ENCODE data around the gene WASHC4.
A peak's percentile ranks its signal among the peaks of the same experiment; 100 is the strongest.

The WASHC4 gene

DNA sequence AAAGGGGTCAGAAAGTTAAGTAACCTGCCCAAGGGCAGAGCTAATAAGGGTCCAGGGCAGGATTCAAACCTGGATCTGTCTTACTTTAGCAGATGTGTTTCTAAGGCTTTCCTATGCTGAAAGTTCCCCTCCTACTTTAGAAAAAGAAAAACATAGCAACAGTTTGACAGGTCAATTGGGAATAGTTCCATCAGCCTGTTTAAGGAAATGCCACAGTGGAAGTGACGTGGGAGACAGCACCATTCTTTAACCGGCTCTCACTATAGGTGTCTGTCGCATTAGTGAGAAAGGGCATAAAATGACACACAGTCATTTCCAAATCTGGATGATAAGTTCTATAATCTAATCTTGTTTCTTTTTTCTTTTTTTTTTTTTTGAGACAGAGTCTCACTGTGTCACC lies 30.6 kb upstream of the WASHC4 start:
- Histone ChIP-seq H3K9ac (ENCODE audit: low read length in 2 of 2) (no peak overlapping the region), H3K4me1 (ENCODE audit: control insufficient read depth, insufficient read depth, low read length) (no peaks in the 10 kb centered on the region), H3K36me3 (ENCODE audit: control insufficient read depth in 2 of 2, insufficient read depth in 2 of 2, low read length in 2 of 2) (peaks cover 0 to 2% of the 10 kb centered on the region in 2 donors), H3K27me3 (ENCODE audit: control insufficient read depth in 1 of 2, insufficient read depth in 2 of 2, low read length in 2 of 2) (no peaks in the 10 kb centered on the region), H3K27ac (ENCODE audit: low read length) (no peak overlapping the region), H3K4me3 (ENCODE audit: low read length in 2 of 2) (no peak overlapping the region), H3K9me3 (ENCODE audit: control insufficient read depth in 2 of 2, low read length in 2 of 2) (no peaks in the 10 kb centered on the region)

DNA sequence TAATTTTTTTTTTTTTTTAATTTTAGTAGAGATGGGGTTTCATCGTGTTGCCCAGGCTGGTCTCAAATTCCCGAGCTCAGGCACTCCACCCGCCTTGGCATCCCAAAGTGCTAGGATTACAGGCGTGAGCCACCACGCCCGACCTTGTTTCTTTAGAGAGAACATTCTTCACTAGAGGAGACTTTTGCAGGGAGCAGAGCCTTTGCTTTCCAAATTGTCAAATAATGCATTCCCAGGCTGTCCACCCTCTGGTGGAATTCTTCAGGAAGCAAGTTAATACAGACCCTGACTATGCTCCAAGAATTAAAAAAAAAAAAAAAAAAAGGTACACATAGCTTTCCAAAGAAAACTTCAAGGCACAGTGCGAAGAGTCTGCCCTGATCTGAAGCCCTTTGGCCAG lies 30.1 kb upstream of the WASHC4 start:
- Histone ChIP-seq H3K36me3 (ENCODE audit: control insufficient read depth in 2 of 2, insufficient read depth in 2 of 2, low read length in 2 of 2) (peaks cover 0 to 2% of the 10 kb centered on the region in 2 donors), H3K9ac (ENCODE audit: low read length in 2 of 2) (no peak overlapping the region), H3K4me1 (ENCODE audit: control insufficient read depth, insufficient read depth, low read length) (no peaks in the 10 kb centered on the region), H3K9me3 (ENCODE audit: control insufficient read depth in 2 of 2, low read length in 2 of 2) (no peaks in the 10 kb centered on the region), H3K27me3 (ENCODE audit: control insufficient read depth in 1 of 2, insufficient read depth in 2 of 2, low read length in 2 of 2) (no peaks in the 10 kb centered on the region), H3K27ac (ENCODE audit: low read length) (no peak overlapping the region), H3K4me3 (ENCODE audit: low read length in 2 of 2) (no peak overlapping the region)

DNA sequence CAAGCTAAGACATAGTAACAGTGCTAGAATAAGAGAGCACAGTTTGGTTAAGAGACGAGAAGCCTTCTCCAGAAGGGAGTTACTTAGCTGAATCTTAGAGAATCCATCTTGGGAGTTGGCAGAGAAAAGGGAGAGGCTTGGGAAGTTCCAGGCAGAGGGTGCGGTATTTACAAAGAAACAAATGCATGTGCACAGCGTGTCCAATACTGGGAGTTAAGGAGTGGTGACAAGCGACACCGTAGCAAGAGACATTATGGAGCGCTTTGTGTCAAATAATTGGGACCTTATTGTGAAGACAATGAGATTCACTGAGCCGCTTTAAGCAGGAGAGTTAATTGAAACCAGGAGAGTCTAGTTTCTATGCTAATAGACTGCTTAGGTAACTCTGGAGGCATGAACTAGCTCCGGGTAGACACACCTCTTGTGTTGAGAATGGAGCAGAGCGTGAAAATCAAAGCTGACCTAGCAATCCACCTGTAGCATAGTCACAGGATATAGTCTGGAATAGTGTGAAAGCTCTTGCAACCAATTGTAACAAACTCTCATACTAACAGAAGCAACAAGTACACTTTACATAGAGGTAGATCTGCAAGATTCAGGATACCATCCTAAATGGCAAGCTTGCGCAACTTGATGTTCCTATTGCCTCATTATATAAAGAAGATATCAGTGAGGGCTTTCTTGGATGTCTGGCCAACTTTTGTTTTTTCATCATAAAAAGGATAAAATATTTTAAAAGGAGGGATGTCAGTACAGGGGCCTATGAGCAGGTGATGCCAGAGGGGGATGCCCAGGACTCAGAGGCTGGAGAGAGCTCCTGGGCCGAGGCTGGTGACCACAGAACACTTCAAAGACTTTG lies 28.6 kb upstream of the WASHC4 start:
- peaks cover 13% of the 10 kb centered on the region for H3K4me1 ChIP-seq (ENCODE audit: control insufficient read depth, insufficient read depth, low read length)
- H3K27me3 ChIP-seq (ENCODE audit: control insufficient read depth in 1 of 2, insufficient read depth in 2 of 2, low read length in 2 of 2), result no peaks in the 10 kb centered on the region
- H3K9ac ChIP-seq (ENCODE audit: low read length in 2 of 2), result no peak overlapping the region
- H3K4me3 ChIP-seq (ENCODE audit: low read length in 2 of 2), result no peak overlapping the region
- H3K27ac ChIP-seq (ENCODE audit: low read length), result no peak overlapping the region
- no peaks in the 10 kb centered on the region for H3K9me3 ChIP-seq (ENCODE audit: control insufficient read depth in 2 of 2, low read length in 2 of 2)
- no peaks in the 10 kb centered on the region for H3K36me3 ChIP-seq (ENCODE audit: control insufficient read depth in 2 of 2, insufficient read depth in 2 of 2, low read length in 2 of 2)

DNA sequence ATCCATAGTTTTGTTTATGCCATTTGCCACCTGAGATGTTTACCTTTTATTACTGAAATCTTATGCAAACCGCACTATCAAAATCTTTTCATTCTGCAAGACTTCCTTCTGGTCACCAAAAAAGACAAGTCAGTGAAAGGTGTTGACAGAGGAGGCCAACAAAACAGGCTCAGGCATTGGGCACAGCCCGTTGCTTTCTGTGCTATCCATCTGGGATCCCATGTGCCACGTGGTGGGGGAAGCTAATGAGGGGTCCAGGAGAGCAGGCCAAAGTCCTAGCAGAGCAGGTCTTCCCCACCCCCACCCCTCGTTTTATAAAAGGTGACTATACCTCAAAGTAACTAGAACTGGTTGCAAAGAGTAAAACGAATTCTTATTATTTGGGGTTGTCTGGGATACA lies 24.5 kb upstream of the WASHC4 start:
- H3K4me1 ChIP-seq (ENCODE audit: control insufficient read depth, insufficient read depth, low read length), result peaks cover 18% of the 10 kb centered on the region
- no peaks in the 10 kb centered on the region for H3K9me3 ChIP-seq (ENCODE audit: control insufficient read depth in 2 of 2, low read length in 2 of 2)
- H3K4me3 ChIP-seq (ENCODE audit: low read length in 2 of 2), result peak overlapping the region in 1 of 2 donors; percentile 87
- H3K27me3 ChIP-seq (ENCODE audit: control insufficient read depth in 1 of 2, insufficient read depth in 2 of 2, low read length in 2 of 2), result no peaks in the 10 kb centered on the region
- H3K27ac ChIP-seq (ENCODE audit: low read length), result peak overlapping the region; percentile 11
- H3K9ac ChIP-seq (ENCODE audit: low read length in 2 of 2), result peak overlapping the region; percentile 47 to 72
- H3K36me3 ChIP-seq (ENCODE audit: control insufficient read depth in 2 of 2, insufficient read depth in 2 of 2, low read length in 2 of 2), result no peaks in the 10 kb centered on the region

DNA sequence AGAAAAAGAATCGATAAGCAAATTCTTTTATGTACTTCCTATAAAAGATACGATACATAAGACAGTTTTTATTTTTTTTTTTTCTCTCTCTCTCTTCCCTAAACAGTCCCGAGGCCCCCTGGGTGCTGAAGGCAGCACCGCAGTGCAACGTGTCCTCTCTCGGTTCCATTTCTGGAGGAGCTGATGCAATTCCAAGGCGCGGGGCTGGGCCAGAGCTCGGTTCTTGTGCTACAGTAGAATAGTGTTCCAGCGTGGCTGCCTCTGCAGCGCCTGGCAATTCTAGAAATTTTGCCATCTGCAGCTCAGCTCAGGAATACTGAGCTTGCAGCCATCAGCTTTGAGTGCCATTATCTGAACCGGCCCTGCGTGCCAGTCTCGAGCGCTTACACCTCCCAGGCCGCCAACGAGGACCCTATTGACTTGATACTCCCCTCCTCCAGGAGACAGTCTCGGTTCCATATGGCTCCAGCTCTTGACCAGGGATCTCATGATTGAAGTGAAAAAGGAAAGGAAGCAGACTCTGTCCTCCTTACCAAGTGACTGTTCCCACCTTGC lies 23.9 kb upstream of the WASHC4 start:
- Histone ChIP-seq H3K36me3 (ENCODE audit: control insufficient read depth in 2 of 2, insufficient read depth in 2 of 2, low read length in 2 of 2) (no peaks in the 10 kb centered on the region), H3K4me1 (ENCODE audit: control insufficient read depth, insufficient read depth, low read length) (peaks cover 18% of the 10 kb centered on the region), H3K27me3 (ENCODE audit: control insufficient read depth in 1 of 2, insufficient read depth in 2 of 2, low read length in 2 of 2) (no peaks in the 10 kb centered on the region), H3K9me3 (ENCODE audit: control insufficient read depth in 2 of 2, low read length in 2 of 2) (no peaks in the 10 kb centered on the region), H3K4me3 (ENCODE audit: low read length in 2 of 2) (peak overlapping the region; percentile 87 to 92), H3K27ac (ENCODE audit: low read length) (peak overlapping the region; percentile 41), H3K9ac (ENCODE audit: low read length in 2 of 2) (peak overlapping the region; percentile 72 to 76)

DNA sequence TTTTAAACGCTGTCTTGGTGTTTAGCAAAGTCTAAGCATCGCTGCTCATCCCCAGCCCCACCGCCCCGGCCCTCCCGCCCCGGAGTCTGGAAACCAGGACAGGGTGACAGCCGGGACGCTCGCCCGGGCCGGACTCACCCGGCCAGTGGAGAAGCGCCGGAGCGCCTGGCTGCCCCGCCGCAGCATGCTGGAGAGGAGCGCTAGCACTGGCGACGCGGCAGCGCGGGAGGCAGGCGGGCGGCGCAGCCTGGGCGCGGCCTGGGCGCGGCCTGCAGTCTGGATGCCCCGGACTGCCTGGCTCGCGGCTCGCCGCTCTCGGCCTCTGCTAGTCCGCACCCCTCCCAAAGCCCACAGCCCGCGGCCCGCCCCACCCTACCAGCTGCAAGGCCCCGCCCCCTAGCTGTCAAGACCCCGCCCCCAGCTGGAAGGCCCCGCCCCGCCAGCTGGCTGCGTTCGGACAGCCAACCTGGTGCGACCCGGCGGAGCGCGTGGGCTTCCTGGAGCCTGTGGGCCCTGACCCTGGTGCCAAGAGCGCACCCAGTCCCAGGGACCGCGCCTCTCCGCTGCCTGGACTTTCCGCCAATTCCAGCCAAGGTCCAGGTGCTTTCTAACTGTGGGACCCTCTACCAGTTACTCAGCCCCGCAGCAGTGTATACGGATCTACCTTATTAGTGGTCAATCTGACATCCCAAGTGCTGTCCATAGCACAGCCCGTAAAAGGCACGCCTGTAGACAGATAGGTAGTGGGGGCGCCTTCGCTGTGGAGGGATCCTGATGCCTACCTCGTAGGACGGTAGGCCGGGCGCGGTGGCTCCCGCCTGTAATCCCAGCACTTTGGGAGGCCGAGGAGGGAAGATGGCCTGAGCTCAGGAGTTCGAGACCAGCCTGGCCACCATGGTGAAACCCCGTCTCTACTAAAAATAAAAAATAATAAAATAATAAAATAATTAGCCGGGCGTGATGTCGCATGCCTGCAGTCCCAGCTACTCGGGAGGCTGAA lies 23.0 kb upstream of the WASHC4 start, which contains the start of gene ALDH1L2:
Gene ALDH1L2, minus strand, starts transcription at position 208 of the 1,000 bp plus-strand sequence. Its CDS starts 22 bp downstream, at position 186.
- Histone ChIP-seq H3K36me3 (ENCODE audit: control insufficient read depth in 2 of 2, insufficient read depth in 2 of 2, low read length in 2 of 2) (no peaks in the 10 kb centered on the region), H3K4me1 (ENCODE audit: control insufficient read depth, insufficient read depth, low read length) (peaks cover 18% of the 10 kb centered on the region), H3K9me3 (ENCODE audit: control insufficient read depth in 2 of 2, low read length in 2 of 2) (no peaks in the 10 kb centered on the region), H3K27me3 (ENCODE audit: control insufficient read depth in 1 of 2, insufficient read depth in 2 of 2, low read length in 2 of 2) (no peaks in the 10 kb centered on the region), H3K9ac (ENCODE audit: low read length in 2 of 2) (peak within 1 kb of the TSS; percentile 72 to 76), H3K27ac (ENCODE audit: low read length) (peak within 1 kb of the TSS; percentile 41), H3K4me3 (ENCODE audit: low read length in 2 of 2) (peak within 1 kb of the TSS; percentile 87 to 92)

DNA sequence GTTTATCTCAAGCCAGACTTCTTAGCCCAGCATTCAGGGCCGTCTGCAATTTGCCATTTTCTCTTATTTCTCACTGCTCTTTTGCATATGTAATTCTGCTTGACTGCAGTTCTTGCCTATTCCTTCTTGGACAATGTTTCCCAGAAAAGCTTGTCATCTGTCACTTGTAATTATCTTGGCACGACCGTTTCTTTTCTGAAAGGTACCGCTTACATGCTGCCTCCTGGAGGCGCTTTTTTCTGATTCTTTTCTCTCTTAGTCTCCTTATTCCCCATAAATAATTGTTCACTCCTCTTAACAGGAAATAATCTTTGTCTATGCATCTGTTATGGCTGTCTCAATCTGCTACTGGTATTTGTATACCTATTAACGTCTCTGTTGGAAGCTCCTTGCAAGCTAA lies 22.0 kb upstream of the WASHC4 start:
- H3K27me3 ChIP-seq (ENCODE audit: control insufficient read depth in 1 of 2, insufficient read depth in 2 of 2, low read length in 2 of 2), result no peaks in the 10 kb centered on the region
- H3K9me3 ChIP-seq (ENCODE audit: control insufficient read depth in 2 of 2, low read length in 2 of 2), result no peaks in the 10 kb centered on the region
- no peak overlapping the region for H3K4me3 ChIP-seq (ENCODE audit: low read length in 2 of 2)
- H3K9ac ChIP-seq (ENCODE audit: low read length in 2 of 2), result no peak overlapping the region
- no peak overlapping the region for H3K27ac ChIP-seq (ENCODE audit: low read length)
- H3K36me3 ChIP-seq (ENCODE audit: control insufficient read depth in 2 of 2, insufficient read depth in 2 of 2, low read length in 2 of 2), result no peaks in the 10 kb centered on the region
- peaks cover 18% of the 10 kb centered on the region for H3K4me1 ChIP-seq (ENCODE audit: control insufficient read depth, insufficient read depth, low read length)

DNA sequence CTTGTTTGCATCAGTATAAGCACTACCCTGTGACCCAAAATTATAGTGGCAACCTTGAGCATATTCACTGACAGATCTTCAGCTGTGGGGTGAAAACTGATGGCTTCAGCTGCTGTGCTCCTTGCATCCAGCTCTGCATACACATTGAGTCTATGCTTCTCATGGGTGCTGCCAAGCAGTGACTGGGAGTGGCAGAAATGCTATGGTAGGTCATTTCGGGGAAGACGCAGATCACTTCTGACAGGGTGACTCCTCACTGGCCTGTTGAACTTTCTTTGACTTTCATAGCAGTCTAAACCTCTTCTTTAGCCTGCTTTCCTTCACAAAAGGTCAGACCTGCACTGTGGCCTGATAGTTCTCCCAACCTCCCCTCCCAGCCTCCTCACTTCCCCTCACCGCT lies 17.7 kb upstream of the WASHC4 start:
- Histone ChIP-seq H3K4me3 (ENCODE audit: low read length in 2 of 2) (no peak overlapping the region), H3K27me3 (ENCODE audit: control insufficient read depth in 1 of 2, insufficient read depth in 2 of 2, low read length in 2 of 2) (no peaks in the 10 kb centered on the region), H3K9ac (ENCODE audit: low read length in 2 of 2) (no peak overlapping the region), H3K27ac (ENCODE audit: low read length) (no peak overlapping the region), H3K36me3 (ENCODE audit: control insufficient read depth in 2 of 2, insufficient read depth in 2 of 2, low read length in 2 of 2) (no peaks in the 10 kb centered on the region), H3K4me1 (ENCODE audit: control insufficient read depth, insufficient read depth, low read length) (peaks cover under 1% of the 10 kb centered on the region), H3K9me3 (ENCODE audit: control insufficient read depth in 2 of 2, low read length in 2 of 2) (no peaks in the 10 kb centered on the region)

DNA sequence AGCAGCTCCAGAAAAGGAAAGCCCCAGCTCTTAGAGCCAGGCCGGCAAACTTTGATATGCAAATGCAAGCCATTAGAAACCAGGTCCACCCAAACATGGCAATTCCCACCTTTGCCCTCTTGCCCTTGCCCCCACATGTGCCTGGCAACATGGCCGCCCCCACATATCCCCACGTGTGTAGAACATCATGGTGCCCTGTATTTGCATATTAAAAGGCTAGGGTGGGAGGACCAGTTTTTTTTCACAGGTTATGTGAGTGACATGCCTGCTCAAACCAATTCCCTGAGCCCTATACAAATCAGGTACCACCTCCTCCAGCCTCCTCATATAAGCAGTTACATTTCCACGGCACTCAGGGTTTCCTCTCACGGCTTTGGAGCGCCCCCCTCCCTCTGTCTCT lies 17.2 kb upstream of the WASHC4 start:
- H3K9ac ChIP-seq (ENCODE audit: low read length in 2 of 2), result no peak overlapping the region
- no peaks in the 10 kb centered on the region for H3K36me3 ChIP-seq (ENCODE audit: control insufficient read depth in 2 of 2, insufficient read depth in 2 of 2, low read length in 2 of 2)
- H3K27me3 ChIP-seq (ENCODE audit: control insufficient read depth in 1 of 2, insufficient read depth in 2 of 2, low read length in 2 of 2), result no peaks in the 10 kb centered on the region
- H3K4me1 ChIP-seq (ENCODE audit: control insufficient read depth, insufficient read depth, low read length), result no peaks in the 10 kb centered on the region
- no peak overlapping the region for H3K4me3 ChIP-seq (ENCODE audit: low read length in 2 of 2)
- H3K9me3 ChIP-seq (ENCODE audit: control insufficient read depth in 2 of 2, low read length in 2 of 2), result no peaks in the 10 kb centered on the region
- H3K27ac ChIP-seq (ENCODE audit: low read length), result no peak overlapping the region

DNA sequence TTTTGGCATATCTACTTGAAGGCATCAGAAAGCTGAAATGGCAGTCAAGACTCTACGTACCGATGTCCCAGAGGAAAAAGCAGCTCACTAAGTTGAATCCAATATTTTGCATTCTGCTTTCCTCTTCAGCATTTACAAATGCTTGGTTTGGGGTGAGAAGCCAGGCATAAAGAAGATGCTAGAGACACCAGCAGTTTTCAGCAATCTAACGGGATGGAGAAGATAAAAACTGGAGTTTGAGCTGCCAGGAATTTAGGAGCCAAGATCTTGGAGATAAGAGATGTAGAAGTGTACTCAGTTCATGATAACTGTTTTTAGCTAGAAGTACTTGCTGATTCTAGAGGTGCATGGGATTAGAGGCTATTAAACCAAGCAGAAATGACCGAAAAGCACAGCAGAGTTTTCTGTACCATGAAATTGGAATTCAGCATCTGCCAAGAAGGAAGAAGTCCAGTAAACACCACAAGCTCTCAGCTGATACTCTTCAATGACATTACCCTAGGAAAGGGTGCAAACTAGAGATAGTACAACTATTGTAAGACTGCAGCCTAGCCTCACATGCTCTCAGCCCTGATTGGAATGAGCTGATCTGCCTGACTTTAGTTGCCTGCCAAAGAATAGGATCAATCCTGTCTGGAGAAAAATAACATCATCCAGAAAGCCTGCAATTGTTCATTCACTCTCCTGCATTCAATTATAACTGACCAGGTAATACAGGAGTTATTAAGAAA lies 15.9 kb upstream of the WASHC4 start:
- no peaks in the 10 kb centered on the region for H3K36me3 ChIP-seq (ENCODE audit: control insufficient read depth in 2 of 2, insufficient read depth in 2 of 2, low read length in 2 of 2)
- no peak overlapping the region for H3K27ac ChIP-seq (ENCODE audit: low read length)
- no peak overlapping the region for H3K9ac ChIP-seq (ENCODE audit: low read length in 2 of 2)
- no peaks in the 10 kb centered on the region for H3K9me3 ChIP-seq (ENCODE audit: control insufficient read depth in 2 of 2, low read length in 2 of 2)
- H3K4me1 ChIP-seq (ENCODE audit: control insufficient read depth, insufficient read depth, low read length), result no peaks in the 10 kb centered on the region
- no peaks in the 10 kb centered on the region for H3K27me3 ChIP-seq (ENCODE audit: control insufficient read depth in 1 of 2, insufficient read depth in 2 of 2, low read length in 2 of 2)
- no peak overlapping the region for H3K4me3 ChIP-seq (ENCODE audit: low read length in 2 of 2)

Data from stomach smooth muscle (tissue), 2 donors.